ENCODE results near the gene MAX.

The MAX gene, protein sequence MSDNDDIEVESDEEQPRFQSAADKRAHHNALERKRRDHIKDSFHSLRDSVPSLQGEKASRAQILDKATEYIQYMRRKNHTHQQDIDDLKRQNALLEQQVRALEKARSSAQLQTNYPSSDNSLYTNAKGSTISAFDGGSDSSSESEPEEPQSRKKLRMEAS

DNA sequence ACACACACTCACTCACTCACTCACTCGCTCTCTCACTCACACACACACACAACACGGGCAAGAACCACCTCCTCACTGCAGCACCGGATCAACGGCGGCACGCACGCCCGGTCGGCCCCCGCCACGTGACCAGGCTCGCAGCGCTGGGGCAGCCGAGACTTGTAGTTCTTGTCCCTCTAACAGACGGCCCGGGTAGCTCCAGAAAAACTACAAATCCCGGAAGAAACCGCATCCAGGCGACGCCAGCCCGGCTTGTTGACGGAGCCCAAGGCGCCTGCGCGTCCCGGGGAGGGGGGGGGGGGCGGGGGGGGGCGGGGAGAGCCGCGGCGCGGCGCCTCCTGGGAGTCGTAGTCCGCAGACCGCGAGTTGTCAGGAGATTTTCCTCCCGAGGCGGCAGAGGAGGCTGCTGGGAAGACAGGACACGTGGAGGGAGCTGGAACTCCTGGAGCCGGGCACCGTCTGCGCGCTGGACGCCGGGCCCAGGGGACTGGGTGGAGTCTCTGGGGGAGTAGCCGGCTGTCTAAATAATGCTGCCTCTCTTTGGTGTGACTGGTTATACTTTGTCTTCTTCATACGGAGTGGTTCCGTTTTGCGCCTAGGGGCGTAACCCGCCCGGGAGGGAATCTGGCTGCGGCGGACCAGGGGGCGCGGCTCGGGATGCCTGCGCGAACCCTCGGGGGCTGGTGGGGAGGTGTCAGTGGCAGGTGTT lies at the start of gene MAX:
Gene MAX, minus strand, starts transcription at position 77 of the 709 bp plus-strand sequence. CDS start 178 bp downstream, outside the sequence.
- peak; percentile 97 to 99 for DNase-seq

DNA sequence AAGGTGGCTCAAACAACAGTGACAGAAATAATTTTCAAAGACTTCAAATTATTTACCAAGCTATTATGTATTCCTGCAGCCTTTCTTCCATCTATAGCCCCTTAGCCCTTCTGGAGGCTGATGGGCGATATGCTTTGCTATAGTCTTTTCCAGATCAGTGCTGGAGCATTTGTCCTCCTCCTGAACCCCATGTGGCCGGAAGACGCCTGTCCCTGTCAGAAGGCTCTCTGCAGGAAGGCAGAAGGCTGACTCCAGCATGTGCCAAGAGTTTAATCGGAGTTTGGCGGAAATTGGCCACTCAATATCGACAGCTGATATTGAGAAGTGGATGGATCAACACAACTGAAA lies 49.3 kb upstream of the MAX start:
- DNase-seq = no peak

DNA sequence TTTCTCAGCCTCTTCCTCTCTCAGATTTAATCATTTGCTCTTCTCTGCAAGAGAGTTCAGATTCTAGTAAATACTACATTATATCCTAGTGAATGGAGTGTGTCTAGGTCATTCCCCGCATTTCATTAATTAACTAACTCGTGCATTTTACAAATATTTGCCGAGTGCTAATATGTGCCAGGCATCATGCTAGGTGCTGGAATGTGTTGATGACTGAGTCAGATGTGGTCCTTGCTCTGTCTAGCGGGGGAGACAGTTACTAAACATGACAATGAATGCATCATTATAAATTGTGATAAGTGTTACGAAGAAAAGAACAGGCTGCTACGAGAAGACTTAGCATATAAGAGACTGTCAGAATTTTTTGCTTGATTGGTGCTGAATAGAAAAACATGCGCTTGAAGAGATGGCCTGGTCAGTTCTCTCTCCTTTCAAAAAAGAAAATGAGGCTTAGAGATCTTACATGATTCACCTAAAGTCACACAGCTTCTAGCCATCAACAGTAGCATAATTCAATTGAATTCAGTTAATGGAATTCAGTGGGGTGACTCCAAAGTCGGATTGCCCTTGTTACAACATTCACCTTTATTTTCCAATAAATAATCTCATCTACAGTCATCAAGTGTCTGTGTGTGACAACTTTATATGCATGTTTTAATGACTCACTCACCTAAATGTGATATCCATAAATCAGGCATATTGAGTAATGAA lies 48.7 kb upstream of the MAX start:
- DNase-seq = no peak

DNA sequence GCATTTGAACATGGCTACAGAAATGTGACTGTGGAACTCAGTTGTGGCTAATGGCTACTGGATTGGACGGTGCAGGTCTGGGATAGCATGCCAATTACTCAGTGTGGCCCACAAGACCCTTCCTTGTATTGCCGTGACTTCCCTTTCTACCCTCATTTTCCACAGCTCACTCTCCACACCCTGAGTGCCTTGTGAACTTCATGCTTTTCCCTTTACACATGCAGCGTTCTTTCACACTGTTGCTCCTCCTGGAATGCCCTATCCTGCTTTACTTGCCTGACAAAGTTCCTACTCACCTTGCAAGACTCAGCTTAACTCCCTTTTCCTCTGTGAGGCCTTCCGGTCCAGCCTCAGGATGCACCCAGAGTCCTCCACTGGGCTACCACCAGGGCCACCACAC lies 46.8 kb upstream of the MAX start:
- DNase-seq = no peak

DNA sequence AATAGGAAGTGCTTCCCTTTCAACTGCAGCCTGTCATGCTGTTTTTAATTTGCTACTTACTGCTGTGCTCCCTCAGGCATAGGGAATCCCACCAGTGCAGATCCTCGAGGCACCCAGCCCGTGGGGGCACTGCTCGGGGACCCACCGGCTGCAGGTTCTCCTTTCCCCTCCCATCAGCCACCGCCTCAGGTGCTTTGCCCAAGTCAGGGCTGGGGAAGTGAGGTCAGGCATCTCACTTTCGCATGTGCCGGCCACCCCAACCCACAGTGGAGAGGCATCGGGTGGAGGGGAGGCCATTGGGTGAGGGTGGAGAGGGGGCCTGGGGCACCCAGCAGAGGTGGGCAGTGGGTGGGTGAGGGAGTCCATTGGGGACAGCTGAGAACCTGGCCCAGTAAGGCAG lies 41.9 kb upstream of the MAX start:
- no peak for DNase-seq

DNA sequence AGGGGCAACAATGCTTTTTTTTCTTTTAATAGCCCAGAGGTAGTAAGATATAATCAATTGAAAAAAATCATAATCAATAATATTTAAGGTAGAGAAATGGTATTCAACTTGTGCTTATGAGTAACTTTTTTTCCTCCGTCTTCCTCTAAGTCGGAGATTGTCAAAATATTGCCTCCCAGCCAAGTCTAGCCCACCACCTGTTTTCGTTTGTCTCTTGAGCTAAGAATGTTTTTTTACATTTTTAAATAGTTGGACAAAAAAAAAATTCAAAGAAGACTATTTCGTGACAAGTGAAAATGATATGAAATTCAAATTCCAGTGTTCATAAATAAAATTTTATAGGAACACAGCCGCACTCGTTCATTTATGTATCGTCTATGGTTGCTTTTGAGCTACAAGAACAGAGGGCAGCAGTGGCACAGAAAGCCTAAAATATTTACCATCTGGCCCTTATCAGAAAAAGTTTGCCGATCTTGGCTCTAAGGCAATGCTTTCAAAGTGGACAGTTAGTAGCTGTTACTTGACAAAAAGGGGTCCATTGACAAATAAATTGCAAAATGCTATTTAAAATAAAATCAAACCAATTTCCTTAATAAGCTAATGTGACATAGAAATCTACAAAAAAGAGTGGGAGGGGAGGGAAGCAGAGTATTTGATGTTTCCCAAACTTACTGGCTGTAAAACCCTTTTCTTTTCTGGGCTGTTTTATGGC lies 40.8 kb upstream of the MAX start:
- DNase-seq = no peak

DNA sequence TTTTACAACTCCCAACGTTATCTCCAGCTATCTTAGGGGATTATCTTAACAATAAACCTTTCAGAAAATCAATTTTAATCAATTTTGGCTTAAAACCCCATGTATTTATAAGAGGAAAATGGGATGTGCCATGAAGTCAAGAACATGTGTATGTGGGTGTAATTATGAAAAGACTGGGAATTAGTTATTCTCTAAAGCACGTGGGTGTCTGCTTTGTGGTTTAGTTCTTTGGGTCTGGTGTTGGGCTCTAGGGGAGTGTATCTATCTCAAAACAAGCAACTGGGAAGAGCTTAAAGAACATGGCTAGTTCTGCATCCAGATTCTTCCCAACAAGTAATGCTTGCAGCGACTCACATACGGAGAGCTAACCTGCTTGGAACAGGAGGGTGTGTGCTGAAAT lies 40.1 kb upstream of the MAX start:
- DNase-seq = no peak

DNA sequence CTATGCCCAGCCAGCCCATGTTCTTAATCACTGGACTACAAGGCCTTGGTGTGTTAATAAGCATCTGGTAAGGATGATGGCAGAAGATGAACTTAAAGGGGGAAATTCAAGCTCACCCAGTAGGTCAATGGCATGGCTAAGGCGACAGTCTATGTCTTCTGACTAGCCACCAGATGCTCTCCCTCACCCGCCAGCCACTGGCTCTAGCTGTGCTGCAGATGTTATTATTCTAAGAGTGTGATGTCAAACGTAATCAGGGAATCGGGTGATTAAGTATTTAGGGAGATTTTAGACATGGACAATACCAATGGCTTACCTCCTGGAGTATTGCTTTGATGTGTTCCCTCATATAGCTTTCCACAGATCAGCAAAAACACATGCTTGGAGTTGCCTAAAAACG lies 39.2 kb upstream of the MAX start:
- DNase-seq = no peak

DNA sequence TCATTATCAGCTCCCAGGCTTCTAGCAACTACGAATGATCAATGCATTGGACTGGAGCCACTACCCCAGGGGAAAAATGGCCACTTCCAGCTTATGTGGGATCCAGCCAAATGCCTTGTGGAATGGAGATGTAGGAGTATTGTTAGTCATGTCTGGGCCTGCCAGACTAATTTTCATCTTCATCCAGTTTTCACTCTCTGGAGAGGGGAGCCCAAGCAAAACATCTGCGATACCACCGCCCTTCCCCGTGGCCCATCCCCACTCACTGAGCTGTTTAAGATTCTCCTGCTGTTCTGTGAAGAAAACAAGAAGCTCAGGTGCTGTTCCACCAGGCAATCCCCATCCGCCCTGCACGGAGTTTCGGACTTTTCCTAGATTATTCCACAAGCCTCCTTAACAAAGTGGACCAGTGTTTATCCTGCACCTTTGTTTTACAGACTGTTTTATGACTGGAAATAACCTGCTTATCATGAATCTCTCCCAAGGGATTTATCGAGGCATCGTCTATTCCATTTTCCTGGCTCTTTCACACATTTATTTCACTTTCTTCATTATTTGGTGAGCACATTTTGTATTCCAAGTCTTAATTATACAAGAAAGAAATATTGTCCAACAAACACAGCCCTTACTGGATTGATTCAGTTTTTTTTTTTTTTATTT lies 35.5 kb upstream of the MAX start:
- no peak for DNase-seq

DNA sequence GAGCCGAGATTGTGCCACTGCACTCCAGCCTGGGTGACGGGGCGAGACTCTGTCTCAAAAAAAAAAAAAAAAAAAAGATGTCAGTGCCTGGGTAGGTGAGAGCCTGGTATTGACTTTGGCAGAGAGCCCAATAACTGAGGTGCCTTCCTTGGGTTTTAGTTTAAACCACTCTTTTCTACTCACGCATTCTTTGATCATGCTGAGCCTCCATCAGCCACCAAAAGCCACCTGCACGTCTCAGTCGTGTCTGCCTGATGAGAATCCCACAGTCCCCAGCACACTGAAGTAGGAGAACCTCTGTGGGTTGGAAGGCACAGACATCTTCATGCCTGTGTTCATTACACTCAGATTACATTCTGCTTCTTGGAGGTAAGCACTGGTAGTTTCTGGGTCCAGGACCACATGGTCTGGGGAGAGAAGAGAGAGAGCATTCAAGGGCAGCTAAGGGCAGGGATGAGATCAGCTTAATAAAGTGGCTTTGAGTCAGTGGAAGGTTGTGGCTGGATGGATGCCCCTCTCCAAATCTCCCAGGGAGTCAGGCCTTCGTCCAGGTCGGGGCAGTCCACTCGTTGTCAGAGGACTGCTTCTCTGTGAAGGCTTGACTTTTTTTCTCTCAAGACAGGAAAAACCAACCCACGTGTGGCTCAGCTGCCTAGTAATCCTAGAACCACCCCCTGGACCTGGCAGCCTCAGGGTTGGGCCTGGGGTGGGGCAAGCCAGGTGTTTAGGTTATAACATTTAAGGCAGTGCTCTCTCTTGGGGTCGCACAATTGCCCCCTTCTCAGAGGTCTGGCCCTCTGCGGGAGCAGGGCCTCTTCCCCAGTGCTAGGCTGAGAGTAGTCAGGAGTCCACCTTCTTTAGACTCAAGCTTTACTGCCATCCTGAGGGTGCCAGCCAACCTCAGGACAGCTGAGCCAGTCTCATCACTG lies 32.6 kb upstream of the MAX start:
- no peak for DNase-seq

DNA sequence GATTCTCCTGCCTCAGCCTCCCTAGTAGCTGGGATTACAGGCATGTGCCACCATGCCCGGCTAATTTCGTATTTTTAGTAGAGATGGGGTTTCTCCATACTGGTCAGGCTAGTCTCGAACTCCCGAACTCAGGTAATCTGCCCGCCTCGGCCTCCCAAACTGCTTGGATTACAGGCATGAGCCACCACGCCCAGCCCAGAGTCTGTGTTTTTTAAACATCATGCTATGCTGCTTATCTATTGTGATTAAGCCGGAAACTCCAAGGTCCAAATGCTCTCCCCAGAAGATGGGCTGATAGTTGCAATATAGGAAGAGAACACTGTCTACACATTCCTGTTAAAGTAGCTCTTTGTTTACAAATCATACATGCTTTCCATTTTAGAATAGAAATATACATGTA lies 30.5 kb upstream of the MAX start:
- no peak for DNase-seq

DNA sequence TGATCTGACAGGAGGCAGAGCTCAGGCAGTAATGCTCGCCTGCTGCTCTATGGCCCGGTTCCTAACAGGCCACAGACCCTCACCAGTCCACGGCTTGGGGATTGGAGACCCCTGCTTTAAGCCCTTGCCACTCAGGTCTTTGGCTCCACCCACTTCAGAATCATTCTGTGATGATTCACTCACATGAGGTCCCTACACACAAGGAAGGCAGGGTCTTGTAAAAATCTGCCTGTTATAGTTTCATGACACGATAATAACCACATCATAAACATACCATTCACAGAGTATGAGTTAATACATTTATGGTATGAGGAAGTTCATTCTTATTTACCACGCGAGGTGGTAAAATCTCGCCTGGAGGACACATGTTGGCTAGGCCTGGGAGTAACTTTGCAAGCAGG lies 29.0 kb upstream of the MAX start:
- DNase-seq = no peak

DNA sequence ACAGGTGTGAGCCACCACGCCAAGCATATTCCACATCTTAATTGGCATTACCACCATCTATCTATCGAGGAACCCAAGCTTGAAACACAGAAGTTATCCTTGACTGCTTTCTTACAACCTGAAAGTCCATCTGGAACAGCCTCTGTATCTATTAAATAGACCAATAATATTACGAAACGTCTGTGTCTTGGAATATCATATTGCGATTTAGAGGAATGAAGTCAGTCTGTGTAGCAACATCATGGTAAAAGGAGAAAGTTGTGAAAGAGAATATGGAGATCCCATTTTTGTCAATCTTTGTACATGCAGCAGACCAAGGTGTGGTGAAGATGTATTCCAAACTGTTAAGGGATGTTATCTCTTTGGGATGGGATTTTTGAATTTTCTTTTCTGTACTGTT lies 25.8 kb upstream of the MAX start:
- no peak for DNase-seq

DNA sequence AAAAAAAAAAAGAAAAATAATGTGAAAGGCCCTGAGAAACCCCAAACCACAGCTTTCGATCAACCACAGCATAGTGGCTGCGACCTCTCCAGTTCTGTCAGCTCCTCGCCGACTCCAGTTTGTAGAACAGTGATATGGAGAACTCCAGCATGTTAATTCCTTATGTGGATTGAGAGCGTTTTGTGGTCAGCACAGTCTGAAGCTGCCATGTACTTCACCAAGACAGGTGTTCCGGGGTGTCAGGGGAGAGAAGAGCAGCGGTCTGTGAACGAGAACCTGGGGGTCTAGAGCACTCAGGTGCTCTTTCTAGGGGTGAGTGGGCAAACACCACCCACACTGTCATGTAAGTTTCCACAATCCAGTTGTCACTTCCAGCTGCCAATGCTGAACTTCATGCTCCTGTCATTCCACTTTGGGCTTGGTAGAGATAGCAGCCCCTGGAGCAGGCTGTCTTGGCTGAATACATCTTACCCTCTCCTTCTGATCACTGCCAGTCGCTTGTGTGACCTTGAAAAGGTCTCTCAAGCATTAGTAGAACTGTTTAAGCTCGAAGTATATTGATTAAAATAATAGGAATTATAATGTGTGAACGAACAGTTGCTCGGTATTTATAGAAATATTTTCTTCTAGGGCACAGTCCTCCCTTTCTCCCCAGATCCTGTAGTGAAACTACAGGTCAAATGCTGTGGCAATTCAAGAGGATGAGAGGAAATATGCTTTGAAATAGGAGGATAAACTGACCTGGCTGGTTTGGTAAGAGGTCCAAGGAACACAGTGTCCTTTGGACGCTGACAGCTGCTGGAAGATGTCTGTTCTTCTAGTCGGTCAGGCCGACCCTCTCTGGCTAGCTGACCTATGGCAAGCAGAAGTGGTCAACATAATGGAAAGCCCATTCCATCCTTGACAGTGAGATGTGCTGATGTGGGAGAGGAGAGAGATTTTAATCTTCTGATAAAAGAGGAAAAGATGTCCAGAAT lies 15.7 kb upstream of the MAX start:
- no peak for DNase-seq

DNA sequence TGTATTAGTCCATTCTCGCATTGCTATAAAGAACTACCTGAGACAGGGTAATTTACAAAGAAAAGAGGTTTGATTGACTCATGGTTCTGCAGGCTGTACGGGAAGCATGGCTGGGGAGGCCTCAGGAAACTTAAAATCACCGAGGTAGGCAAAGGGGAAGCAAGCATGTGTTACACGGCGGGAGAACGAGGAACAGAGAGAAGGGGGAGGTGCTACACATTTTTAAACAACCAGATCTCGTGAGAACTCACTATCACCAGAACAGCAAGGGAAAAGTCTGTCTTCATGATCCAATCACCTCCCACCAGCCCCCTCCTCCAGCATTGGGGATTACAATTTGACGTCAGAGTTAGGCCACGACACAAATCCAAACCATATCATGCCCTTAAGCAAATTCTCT lies 13.3 kb upstream of the MAX start:
- no peak for DNase-seq

DNA sequence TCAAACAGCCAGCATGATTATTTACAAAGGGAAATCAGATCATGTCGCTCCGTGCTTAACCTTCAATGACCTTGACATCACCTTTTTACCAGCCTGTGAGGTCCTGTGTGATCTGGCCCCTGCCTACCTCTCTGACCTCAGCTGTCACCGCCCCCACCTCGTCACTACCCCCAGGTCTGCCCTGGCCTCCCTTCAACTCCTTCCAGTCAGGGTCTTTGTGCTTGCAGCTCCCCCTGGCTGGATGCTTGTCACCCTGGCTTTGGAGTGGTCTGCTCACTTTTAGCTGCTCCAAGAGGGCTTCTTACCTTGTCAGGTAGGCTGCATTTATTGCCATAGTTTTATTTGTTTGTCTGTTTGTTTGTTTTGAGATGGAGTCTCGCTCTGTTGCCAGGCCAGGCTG lies 8.2 kb upstream of the MAX start:
- DNase-seq = no peak

DNA sequence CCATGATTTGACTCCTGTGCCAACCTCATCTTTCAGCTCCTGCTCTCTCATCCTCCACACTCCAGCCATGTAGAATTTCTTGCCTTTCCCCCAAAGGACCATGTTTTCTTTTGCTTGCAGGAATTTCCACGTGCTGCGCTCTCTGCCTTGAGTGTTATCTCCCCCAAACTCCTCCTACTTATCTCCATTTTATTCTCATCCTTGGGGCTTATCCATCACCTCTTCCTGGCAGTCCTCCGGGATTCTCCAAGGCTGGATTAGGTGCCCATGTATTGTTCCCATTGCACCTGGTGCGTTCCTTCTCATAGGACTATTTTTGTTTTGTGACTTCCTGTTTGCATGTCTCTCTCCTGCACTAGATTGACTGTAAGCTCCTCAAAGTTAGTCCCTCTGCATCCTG lies 7.0 kb upstream of the MAX start:
- no peak for DNase-seq

DNA sequence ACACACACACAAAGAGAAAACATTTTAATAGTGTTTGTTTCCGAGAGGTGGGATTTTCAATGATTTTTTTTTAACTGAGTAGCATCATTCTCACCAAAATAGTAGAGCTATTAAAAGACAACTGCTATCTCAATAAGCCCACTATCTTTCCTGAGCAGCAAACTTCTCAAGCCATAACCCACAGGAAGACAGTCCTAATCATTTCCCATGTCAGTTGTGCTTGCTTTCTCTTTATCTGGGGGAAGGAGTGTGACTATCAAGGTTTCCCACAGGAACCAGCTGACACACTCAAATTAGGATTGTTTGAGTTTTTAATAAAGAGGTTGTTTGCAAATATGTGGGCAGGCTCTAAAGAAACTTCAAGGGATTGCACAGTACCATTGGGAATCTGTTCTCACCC lies 4.9 kb upstream of the MAX start:
- peak in 1 of 2 donors; percentile 16 for DNase-seq

DNA sequence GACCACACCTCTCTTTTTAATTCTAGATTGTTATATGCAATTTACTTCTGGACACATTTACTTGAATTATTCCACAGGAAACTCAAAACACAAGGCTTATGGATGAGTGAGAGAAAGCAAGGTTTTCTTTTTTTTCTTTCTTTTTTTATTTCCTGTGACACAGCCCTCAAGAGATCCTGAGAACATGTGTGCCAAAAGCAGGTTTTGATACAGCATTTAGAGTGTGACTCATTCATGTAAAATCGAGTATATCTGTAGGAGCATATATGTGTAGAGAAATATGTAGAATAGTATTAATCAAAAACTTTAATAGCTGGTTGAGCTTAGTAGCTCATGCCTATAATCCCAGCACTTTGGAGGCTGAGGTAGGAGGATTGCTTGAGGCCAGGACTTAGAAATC lies 4.4 kb upstream of the MAX start:
- DNase-seq = peak in 1 of 2 donors; percentile 34

DNA sequence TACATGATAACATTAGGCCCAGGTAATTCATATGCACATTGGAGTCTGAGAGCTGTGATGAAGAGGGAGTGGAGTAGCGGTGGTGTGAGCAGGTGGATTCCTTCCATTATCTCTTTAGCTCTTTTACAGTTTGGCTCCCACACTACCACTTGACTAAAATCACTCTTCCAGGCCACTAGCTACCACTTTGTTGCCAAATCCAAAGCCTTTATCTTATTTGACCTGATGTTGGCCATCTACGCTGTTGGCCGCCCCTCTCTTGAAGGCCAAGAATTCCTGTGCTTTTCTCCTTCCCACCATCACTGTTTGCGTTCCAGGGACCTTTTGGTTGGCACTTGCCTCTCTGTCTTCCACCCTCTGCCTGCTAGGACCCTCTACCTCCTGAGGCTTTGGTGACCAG lies 4.0 kb upstream of the MAX start:
- DNase-seq = no peak

DNA sequence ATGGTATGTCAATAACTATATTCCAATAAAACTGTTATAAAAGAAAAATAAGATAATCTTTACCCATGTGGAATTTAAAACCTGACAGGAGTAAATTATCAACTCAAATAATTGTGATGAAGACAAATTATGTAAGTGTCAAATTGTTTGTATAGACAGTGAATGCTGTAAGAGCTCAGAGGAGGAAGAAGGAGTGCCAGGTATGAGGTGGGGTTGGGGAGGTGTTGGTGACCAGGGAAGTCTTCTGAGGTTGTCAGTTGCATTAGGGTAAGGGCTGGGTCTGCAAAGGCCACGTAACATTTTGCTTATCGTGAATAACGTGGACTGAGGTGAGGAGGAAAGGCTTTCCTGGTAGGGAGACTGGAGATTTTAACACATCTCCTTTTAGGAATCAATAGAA lies 2.5 kb upstream of the MAX start:
- DNase-seq = no peak

Measured in bone marrow (tissue), 2 donors.